ENCODE data around the gene KIF18B. TPM values are rescaled to one million over a fixed set of nuclear protein-coding genes. Genes with fewer than 3 reads are reported as not detected.
A peak's percentile ranks its signal among the peaks of the same experiment; 100 is the strongest.

The KIF18B gene
- total RNA-seq, 1 donor = 0.72 TPM

GRCh38 chr17:44905006-44906000, 42.3 kb downstream of the KIF18B start:
- no peaks in the 10 kb centered on the region for H3K27me3 ChIP-seq (ENCODE audit: insufficient read depth, low read length)
- H4K20me1 ChIP-seq (ENCODE audit: insufficient read depth, low read length) = no peaks in the 10 kb centered on the region
- peak overlapping the region; percentile 52 for H3K4me2 ChIP-seq (ENCODE audit: insufficient read depth, low read length)
- H3K9me3 ChIP-seq (ENCODE audit: low read depth, low read length) = no peaks in the 10 kb centered on the region
- TF ChIP-seq, protein P1, sequence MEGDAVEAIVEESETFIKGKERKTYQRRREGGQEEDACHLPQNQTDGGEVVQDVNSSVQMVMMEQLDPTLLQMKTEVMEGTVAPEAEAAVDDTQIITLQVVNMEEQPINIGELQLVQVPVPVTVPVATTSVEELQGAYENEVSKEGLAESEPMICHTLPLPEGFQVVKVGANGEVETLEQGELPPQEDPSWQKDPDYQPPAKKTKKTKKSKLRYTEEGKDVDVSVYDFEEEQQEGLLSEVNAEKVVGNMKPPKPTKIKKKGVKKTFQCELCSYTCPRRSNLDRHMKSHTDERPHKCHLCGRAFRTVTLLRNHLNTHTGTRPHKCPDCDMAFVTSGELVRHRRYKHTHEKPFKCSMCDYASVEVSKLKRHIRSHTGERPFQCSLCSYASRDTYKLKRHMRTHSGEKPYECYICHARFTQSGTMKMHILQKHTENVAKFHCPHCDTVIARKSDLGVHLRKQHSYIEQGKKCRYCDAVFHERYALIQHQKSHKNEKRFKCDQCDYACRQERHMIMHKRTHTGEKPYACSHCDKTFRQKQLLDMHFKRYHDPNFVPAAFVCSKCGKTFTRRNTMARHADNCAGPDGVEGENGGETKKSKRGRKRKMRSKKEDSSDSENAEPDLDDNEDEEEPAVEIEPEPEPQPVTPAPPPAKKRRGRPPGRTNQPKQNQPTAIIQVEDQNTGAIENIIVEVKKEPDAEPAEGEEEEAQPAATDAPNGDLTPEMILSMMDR (IDR thresholded peaks at IDR 0.05; ENCODE audit: extremely low read depth, low read depth, low read length) = no peak
- no peak overlapping the region for H3K4me3 ChIP-seq (ENCODE audit: insufficient read depth, low read length)
- no peaks in the 10 kb centered on the region for H3K36me3 ChIP-seq (ENCODE audit: insufficient read depth, low read length)
- DNase-seq (ENCODE audit: insufficient read length, low spot score, missing footprints) = peak; percentile 62
- peak overlapping the region; percentile 66 for H2AFZ ChIP-seq (ENCODE audit: low read length)
- H3K4me1 ChIP-seq (ENCODE audit: insufficient read depth, low read length) = peaks cover 64% of the 10 kb centered on the region
- no peaks in the 10 kb centered on the region for H3K79me2 ChIP-seq (ENCODE audit: insufficient read depth, low read length)
- peak overlapping the region; percentile 84 for H3K27ac ChIP-seq (ENCODE audit: low read depth, low read length)

DNA sequence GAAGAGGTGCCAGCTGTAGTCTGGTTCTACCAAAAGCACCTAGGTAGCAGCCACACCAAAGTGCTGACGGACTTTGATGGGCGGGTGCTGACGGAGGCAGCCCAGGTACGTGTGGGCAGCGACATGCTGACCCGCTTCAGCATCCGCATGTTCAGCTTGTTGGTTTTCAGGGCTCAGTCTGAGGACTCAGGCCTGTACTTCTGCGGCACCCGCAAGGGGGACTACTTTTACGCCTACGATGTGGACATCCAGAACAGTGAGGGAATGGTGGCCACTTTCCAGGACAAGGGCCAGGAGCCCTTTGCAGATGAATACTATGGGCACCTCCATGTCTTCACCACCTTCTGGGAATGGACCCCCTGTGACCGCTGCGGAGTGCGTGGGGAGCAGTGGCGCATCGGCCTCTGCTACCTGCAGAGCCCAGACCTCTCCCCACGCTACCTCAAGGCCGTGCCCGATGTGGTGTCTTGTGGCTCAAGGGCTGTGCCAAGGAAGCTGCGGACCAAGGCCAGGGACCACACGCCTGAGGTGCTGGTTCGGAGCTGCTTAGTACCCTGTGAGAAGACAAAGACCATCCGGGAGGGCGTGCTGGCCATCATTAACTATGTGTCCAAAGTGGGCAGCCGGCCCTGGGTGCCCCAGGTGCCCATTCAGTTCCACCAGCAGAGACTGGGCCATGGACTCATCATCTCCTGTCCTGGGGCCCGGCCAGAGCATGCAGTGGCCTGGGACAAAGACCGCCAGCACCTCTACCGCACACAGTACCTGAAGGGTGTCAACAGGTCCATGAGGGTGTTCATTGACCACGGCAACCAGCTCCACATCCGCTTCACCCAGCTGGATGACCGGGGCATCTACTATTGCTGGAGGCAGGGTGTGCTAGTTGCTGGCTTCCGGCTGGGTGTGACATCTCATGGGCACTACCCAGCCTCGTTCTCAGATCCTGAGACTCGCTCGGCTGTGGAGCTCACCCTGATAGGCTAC, 43.3 kb downstream of the KIF18B start:
- H3K27ac ChIP-seq (ENCODE audit: low read depth, low read length) = no peak overlapping the region
- H3K4me3 ChIP-seq (ENCODE audit: insufficient read depth, low read length) = no peak overlapping the region
- H3K9me3 ChIP-seq (ENCODE audit: low read depth, low read length) = no peaks in the 10 kb centered on the region
- H3K36me3 ChIP-seq (ENCODE audit: insufficient read depth, low read length) = no peaks in the 10 kb centered on the region
- DNase-seq (ENCODE audit: insufficient read length, low spot score, missing footprints) = peak; percentile 63
- H3K4me2 ChIP-seq (ENCODE audit: insufficient read depth, low read length) = no peak overlapping the region
- H4K20me1 ChIP-seq (ENCODE audit: insufficient read depth, low read length) = no peaks in the 10 kb centered on the region
- peaks cover under 1% of the 10 kb centered on the region for H3K79me2 ChIP-seq (ENCODE audit: insufficient read depth, low read length)
- H2AFZ ChIP-seq (ENCODE audit: low read length) = no peak overlapping the region
- no peaks in the 10 kb centered on the region for H3K27me3 ChIP-seq (ENCODE audit: insufficient read depth, low read length)
- peaks cover 62% of the 10 kb centered on the region for H3K4me1 ChIP-seq (ENCODE audit: insufficient read depth, low read length)
- TF ChIP-seq, protein P1 (IDR thresholded peaks at IDR 0.05; ENCODE audit: extremely low read depth, low read depth, low read length) = no peak

DNA sequence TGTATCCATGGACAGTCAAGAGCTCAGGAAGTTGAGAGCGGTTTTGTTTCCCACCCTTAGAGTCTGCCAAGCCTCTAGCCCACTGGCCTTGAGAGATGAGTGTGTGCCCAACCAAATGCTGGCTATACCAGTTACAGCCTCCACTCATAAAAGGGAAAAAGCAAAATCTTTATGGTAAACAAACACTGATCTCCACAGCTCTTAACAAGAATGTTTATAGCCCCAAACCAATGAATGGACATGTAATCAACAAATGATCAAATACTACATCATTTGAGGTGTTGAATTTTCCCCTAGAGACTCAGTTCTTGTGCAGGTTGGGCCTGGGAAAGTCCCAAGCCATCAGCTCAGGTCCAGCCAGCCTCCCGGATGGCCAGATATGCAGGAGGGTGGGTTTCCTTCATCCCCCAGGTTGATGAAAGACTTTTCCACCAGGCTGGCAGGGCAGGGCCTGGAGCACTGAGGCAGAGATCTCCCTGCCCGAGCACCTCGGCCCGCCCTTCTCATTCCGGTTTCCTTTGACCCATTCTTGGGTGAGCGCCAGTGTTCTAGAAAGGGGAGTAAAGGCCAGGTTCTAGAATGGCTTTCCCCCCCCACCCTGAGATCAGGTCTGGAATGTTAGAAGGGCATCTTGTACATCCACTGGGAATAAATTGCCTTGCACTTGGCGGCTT, 44.4 kb downstream of the KIF18B start:
- Histone ChIP-seq H4K20me1 (ENCODE audit: insufficient read depth, low read length) (no peaks in the 10 kb centered on the region), H3K27ac (ENCODE audit: low read depth, low read length) (no peak overlapping the region), H3K4me3 (ENCODE audit: insufficient read depth, low read length) (no peak overlapping the region), H3K4me1 (ENCODE audit: insufficient read depth, low read length) (peaks cover 63% of the 10 kb centered on the region), H3K9me3 (ENCODE audit: low read depth, low read length) (no peaks in the 10 kb centered on the region), H3K79me2 (ENCODE audit: insufficient read depth, low read length) (peaks cover 11% of the 10 kb centered on the region), H3K4me2 (ENCODE audit: insufficient read depth, low read length) (no peak overlapping the region), H3K36me3 (ENCODE audit: insufficient read depth, low read length) (no peaks in the 10 kb centered on the region), H3K27me3 (ENCODE audit: insufficient read depth, low read length) (no peaks in the 10 kb centered on the region), H2AFZ (ENCODE audit: low read length) (no peak overlapping the region)
- peak; percentile 30 for DNase-seq (ENCODE audit: insufficient read length, low spot score, missing footprints)
- TF ChIP-seq, protein P1 (IDR thresholded peaks at IDR 0.05; ENCODE audit: extremely low read depth, low read depth, low read length) = no peak

Data from osteoblast (primary cell).